ENCODE data around the gene OR51E2. TPM values are rescaled to one million over a fixed set of nuclear protein-coding genes. Genes with fewer than 3 reads are reported as not detected.
A peak's percentile ranks its signal among the peaks of the same experiment; 100 is the strongest.

OR51E2 gene
- total RNA-seq, 1 experiment from 2014 or later = 0.21 TPM

GRCh38 chr11:4645974-4646373 lies 51.7 kb downstream of the OR51E2 start:
- H3K4me1 ChIP-seq (replicated peaks) = peaks cover 20% of the 10 kb centered on the region
- H3K36me3 ChIP-seq = no peaks in the 10 kb centered on the region
- H3K9me3 ChIP-seq (replicated peaks) = no peaks in the 10 kb centered on the region
- H3K27ac ChIP-seq = no peak overlapping the region
- H3K27me3 ChIP-seq (replicated peaks) = 0 out of 2 replicates have a peak, but pooled peaks cover 9% of the 10 kb centered on the region
- H3K4me3 ChIP-seq = no peak overlapping the region
- no peak for DNase-seq (ENCODE audit: low read depth in 1 of 2, low spot score in 2 of 2)

GRCh38 chr11:4644233-4644632 lies 53.4 kb downstream of the OR51E2 start:
- H3K4me1 ChIP-seq (replicated peaks) = peaks cover 22% of the 10 kb centered on the region
- no peaks in the 10 kb centered on the region for H3K36me3 ChIP-seq
- H3K27ac ChIP-seq = no peak overlapping the region
- no peak overlapping the region for H3K4me3 ChIP-seq
- H3K27me3 ChIP-seq (replicated peaks) = 0 out of 2 replicates have a peak, but pooled peaks cover 3% of the 10 kb centered on the region
- no peaks in the 10 kb centered on the region for H3K9me3 ChIP-seq (replicated peaks)
- no peak for DNase-seq (ENCODE audit: low read depth in 1 of 2, low spot score in 2 of 2)

- H3K4me1 ChIP-seq (replicated peaks) = peaks cover 22% of the 10 kb centered on the region
- H3K4me3 ChIP-seq = no peak within 1 kb of the TSS
- no peak for DNase-seq (ENCODE audit: low read depth in 1 of 2, low spot score in 2 of 2)
- H3K36me3 ChIP-seq = no peaks in the 10 kb centered on the region
- H3K27ac ChIP-seq = no peak within 1 kb of the TSS
- no peaks in the 10 kb centered on the region for H3K9me3 ChIP-seq (replicated peaks)
- no peaks in the 10 kb centered on the region for H3K27me3 ChIP-seq (replicated peaks)
Measured at GRCh38 chr11:4643682-4644081, 54.0 kb downstream of the OR51E2 start, which contains the start of gene OR51E1. Gene OR51E1 (plus strand): TSS chr11:4643982. CDS start chr11:4652527, 8,545 bp downstream.

- DNase-seq (ENCODE audit: low read depth in 1 of 2, low spot score in 2 of 2) = no peak
- no peak overlapping the region for H3K27ac ChIP-seq
- peaks cover 22% of the 10 kb centered on the region for H3K4me1 ChIP-seq (replicated peaks)
- no peaks in the 10 kb centered on the region for H3K27me3 ChIP-seq (replicated peaks)
- H3K9me3 ChIP-seq (replicated peaks) = no peaks in the 10 kb centered on the region
- no peak overlapping the region for H3K4me3 ChIP-seq
- H3K36me3 ChIP-seq = no peaks in the 10 kb centered on the region
Measured at GRCh38 chr11:4643076-4643475, 54.6 kb downstream of the OR51E2 start.

GRCh38 chr11:4642043-4642442 lies 55.6 kb downstream of the OR51E2 start:
- Histone ChIP-seq H3K9me3 (replicated peaks) (no peaks in the 10 kb centered on the region), H3K4me3 (no peak overlapping the region), H3K4me1 (replicated peaks) (peaks cover 22% of the 10 kb centered on the region), H3K27me3 (replicated peaks) (no peaks in the 10 kb centered on the region), H3K27ac (no peak overlapping the region), H3K36me3 (no peaks in the 10 kb centered on the region)
- no peak for DNase-seq (ENCODE audit: low read depth in 1 of 2, low spot score in 2 of 2)

- DNase-seq (ENCODE audit: low read depth in 1 of 2, low spot score in 2 of 2) = no peak
- H3K27ac ChIP-seq = no peak overlapping the region
- no peak overlapping the region for H3K4me3 ChIP-seq
- peaks cover 22% of the 10 kb centered on the region for H3K4me1 ChIP-seq (replicated peaks)
- H3K36me3 ChIP-seq = no peaks in the 10 kb centered on the region
- no peaks in the 10 kb centered on the region; the same call in 1 of the 2 replicates for H3K27me3 ChIP-seq (replicated peaks)
- H3K9me3 ChIP-seq (replicated peaks) = no peaks in the 10 kb centered on the region
Measured at GRCh38 chr11:4641501-4641900, 56.2 kb downstream of the OR51E2 start.

GRCh38 chr11:4639931-4640330 lies 57.7 kb downstream of the OR51E2 start:
- no peak for DNase-seq (ENCODE audit: low read depth in 1 of 2, low spot score in 2 of 2)
- Histone ChIP-seq H3K27ac (no peak overlapping the region), H3K9me3 (replicated peaks) (no peaks in the 10 kb centered on the region), H3K4me1 (replicated peaks) (peaks cover 22% of the 10 kb centered on the region), H3K36me3 (no peaks in the 10 kb centered on the region), H3K4me3 (no peak overlapping the region), H3K27me3 (replicated peaks) (no peaks in the 10 kb centered on the region; the same call in none of the 2 replicates)

GRCh38 chr11:4637662-4638047 lies 60.0 kb downstream of the OR51E2 start:
- Histone ChIP-seq H3K4me1 (replicated peaks) (peaks cover 15% of the 10 kb centered on the region), H3K9me3 (replicated peaks) (no peaks in the 10 kb centered on the region), H3K36me3 (no peaks in the 10 kb centered on the region), H3K27ac (no peak overlapping the region), H3K27me3 (replicated peaks) (no peaks in the 10 kb centered on the region; the same call in none of the 2 replicates), H3K4me3 (no peak overlapping the region)
- no peak for DNase-seq (ENCODE audit: low read depth in 1 of 2, low spot score in 2 of 2)

GRCh38 chr11:4636962-4637661 lies 60.5 kb downstream of the OR51E2 start, which contains the start of gene OR51D1:
Gene OR51D1 (plus strand): TSS chr11:4637477. CDS start chr11:4639791, 2,314 bp downstream.
- Histone ChIP-seq H3K27me3 (replicated peaks) (no peaks in the 10 kb centered on the region; the same call in none of the 2 replicates), H3K4me3 (no peak within 1 kb of the TSS), H3K36me3 (no peaks in the 10 kb centered on the region), H3K27ac (no peak within 1 kb of the TSS), H3K9me3 (replicated peaks) (no peaks in the 10 kb centered on the region), H3K4me1 (replicated peaks) (peaks cover 14% of the 10 kb centered on the region)
- DNase-seq (ENCODE audit: low read depth in 1 of 2, low spot score in 2 of 2) = peak; percentile 70 to 73

- H3K4me3 ChIP-seq = no peak overlapping the region
- H3K27me3 ChIP-seq (replicated peaks) = no peaks in the 10 kb centered on the region; the same call in none of the 2 replicates
- H3K36me3 ChIP-seq = no peaks in the 10 kb centered on the region
- no peak overlapping the region for H3K27ac ChIP-seq
- no peaks in the 10 kb centered on the region for H3K9me3 ChIP-seq (replicated peaks)
- no peak for DNase-seq (ENCODE audit: low read depth in 1 of 2, low spot score in 2 of 2)
- H3K4me1 ChIP-seq (replicated peaks) = peaks cover 4% of the 10 kb centered on the region; the same call in 1 of the 2 replicates
Measured at GRCh38 chr11:4636136-4636535, 61.5 kb downstream of the OR51E2 start.

Other genes with a start within 250 kb of the OR51E2 start
- gene OR52K2, start 248.6 kb downstream of the OR51E2 start, total RNA-seq (2014; rRNA removed; shearing (Covaris generic)) = not detected in 2 replicates
- not detected in 2 replicates for gene OR52K1, start 215.2 kb downstream of the OR51E2 start, total RNA-seq (2014; rRNA removed; shearing (Covaris generic))
- not detected in 2 replicates for gene OR52M1, start 152.7 kb downstream of the OR51E2 start, total RNA-seq (2014; rRNA removed; shearing (Covaris generic))
- gene OR52I2, start 116.1 kb downstream of the OR51E2 start, total RNA-seq (2014; rRNA removed; shearing (Covaris generic)) = not detected in 2 replicates
- not detected in 2 replicates for gene OR52I1, start 103.8 kb downstream of the OR51E2 start, total RNA-seq (2014; rRNA removed; shearing (Covaris generic))
- 20.7 and 42.9 TPM in 2 replicates for gene TRIM68, start 89.6 kb downstream of the OR51E2 start, total RNA-seq (2014; rRNA removed; shearing (Covaris generic))
- gene OR51D1, start 60.4 kb downstream of the OR51E2 start, total RNA-seq (2014; rRNA removed; shearing (Covaris generic)) = not detected in 2 replicates
- 0.11 and 0.13 TPM in 2 replicates for gene OR51E1, start 53.9 kb downstream of the OR51E2 start, total RNA-seq (2014; rRNA removed; shearing (Covaris generic))
- not detected in 2 replicates for gene MMP26, start 6.9 kb upstream of the OR51E2 start, total RNA-seq (2014; rRNA removed; shearing (Covaris generic))
- not detected in 2 replicates for gene OR51F1, start 72.1 kb upstream of the OR51E2 start, total RNA-seq (2014; rRNA removed; shearing (Covaris generic))
- not detected in 2 replicates for gene OR52R1, start 106.5 kb upstream of the OR51E2 start, total RNA-seq (2014; rRNA removed; shearing (Covaris generic))
- gene OR51F2, start 123.5 kb upstream of the OR51E2 start, total RNA-seq (2014; rRNA removed; shearing (Covaris generic)) = not detected in 2 replicates
- gene OR51S1, start 151.4 kb upstream of the OR51E2 start, total RNA-seq (2014; rRNA removed; shearing (Covaris generic)) = not detected in 2 replicates
- gene OR51T1, start 184.0 kb upstream of the OR51E2 start, total RNA-seq (2014; rRNA removed; shearing (Covaris generic)) = not detected in 2 replicates
- not detected in 2 replicates for gene OR51A7, start 205.9 kb upstream of the OR51E2 start, total RNA-seq (2014; rRNA removed; shearing (Covaris generic))
- not detected in 2 replicates for gene OR51G2, start 221.5 kb upstream of the OR51E2 start, total RNA-seq (2014; rRNA removed; shearing (Covaris generic))
- gene OR51G1, start 226.5 kb upstream of the OR51E2 start, total RNA-seq (2014; rRNA removed; shearing (Covaris generic)) = not detected in 2 replicates
- gene OR51A4, start 249.8 kb upstream of the OR51E2 start, total RNA-seq (2014; rRNA removed; shearing (Covaris generic)) = not detected in 2 replicates